GM12873 (cell line): ENCODE results near the gene CDC42SE2.

Experiments used
- CTCF ChIP-seq: IDR thresholded peaks from 2 replicates; pipeline ENCODE4 v1.5.1; 2012; ENCODE audit warnings: low read depth, mild to moderate bottlenecking, moderate library complexity, low read length, control low read depth; ENCODE audit not compliant: insufficient read depth; ENCODE audit errors: missing control alignments

CDC42SE2 gene

GRCh38 chr5:131378721-131379541, 115.1 kb downstream of the CDC42SE2 start:
- no peak for TF ChIP-seq CTCF

GRCh38 chr5:131379723-131380122, 115.9 kb downstream of the CDC42SE2 start:
- no peak for TF ChIP-seq CTCF

GRCh38 chr5:131381021-131381420, 117.2 kb downstream of the CDC42SE2 start:
- TF ChIP-seq CTCF = no peak

DNA sequence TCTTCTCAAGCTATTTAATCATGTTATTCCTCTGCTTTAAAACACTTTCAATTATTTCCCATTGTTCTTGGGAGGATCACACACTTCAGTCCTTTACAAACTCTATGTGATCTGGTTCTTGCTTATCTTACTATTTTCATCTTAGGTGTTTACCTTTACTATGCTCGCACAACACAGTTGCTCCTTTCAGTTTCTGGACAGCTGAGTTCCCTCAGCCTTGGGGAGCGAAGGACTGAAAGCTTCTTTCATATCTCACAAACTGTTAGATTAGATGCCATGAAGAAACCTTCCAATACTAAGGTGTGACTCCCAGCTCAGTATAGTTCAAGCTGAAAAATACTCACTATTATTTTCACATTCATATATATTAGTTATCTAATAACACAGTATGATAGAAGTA, 117.9 kb downstream of the CDC42SE2 start:
- TF ChIP-seq CTCF = no peak

DNA sequence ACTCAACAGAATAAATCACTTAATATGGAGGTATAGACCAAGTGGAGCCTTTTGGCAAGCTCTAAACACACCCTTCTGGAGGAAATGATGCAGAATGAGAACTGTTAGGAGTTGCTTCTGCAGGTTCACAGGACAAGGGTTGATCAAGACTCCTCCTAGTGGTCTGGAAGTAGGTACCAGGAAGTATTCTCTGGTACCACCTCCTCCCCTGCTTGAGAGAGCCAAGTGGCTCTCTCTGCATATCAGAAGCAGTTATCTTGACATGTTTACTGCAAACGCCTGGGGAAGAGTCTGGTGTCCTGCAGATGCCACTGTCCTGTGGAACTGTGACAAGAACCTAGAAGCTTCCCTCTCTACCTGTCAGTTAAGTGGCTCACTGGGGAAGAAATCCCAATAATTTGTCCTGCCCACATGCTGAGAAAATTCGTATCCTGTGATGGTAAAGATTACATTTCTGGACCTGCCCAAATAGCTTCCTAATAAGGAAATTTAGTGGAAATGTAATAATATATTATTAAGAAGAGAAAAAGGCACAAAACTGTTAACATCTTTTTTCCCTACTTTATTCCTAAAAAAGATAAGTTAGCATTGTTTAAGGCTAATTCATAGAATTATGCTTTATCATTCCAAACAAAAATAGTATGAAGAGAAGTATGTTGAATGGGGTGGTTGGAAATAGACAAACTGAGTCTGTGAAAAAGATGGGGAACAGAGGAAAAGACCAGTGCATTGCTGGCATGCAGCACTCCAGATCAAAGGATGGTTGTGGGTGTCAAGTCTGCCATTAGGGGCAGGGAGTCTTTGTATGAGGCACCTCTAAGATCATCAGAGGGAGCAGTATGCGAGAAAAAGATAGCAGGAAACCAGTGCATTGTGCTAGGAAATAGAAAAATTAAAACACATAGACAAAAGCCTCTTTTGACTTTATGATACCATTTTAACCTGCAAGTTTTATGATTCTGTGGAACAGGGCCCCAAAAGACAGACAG, 118.8 kb downstream of the CDC42SE2 start:
- peak; percentile 85 for TF ChIP-seq CTCF

DNA sequence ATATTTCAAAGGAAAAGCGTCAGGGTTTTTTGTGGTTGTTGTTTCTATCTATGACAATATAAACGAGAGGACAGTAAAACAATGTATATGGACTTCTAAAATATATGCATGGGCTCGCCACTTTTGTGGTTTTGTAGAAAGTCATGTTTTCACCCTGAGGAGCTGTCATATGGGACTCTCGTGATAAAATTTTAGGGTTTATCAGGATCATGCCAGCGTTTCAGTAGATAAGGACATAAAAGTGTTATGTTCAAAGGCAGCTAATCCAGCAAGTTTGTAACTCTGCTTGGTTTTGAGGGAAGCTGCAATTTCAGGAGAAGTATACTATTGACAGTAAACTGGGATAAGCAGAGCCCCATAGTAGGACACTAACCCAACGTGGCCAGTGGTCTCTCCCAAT, 120.3 kb downstream of the CDC42SE2 start:
- no peak for TF ChIP-seq CTCF
